ENCODE data around the gene PDE4DIP.
"Not testable (repeated sequence)": the region's sequence is repeated elsewhere in the genome, so short reads cannot be mapped to it uniquely, and the experiment has no call there.

Gene PDE4DIP

GRCh38 chr1:148874408-148875388 lies 30.5 kb downstream of the PDE4DIP start:
- DNase-seq (ENCODE audit: low read depth), result not testable (repeated sequence)

- not testable (repeated sequence) for DNase-seq (ENCODE audit: low read depth)
These were observed 35.7 kb downstream of the PDE4DIP start for GRCh38 chr1:148879812-148880416.

GRCh38 chr1:148881261-148881660 lies 37.0 kb downstream of the PDE4DIP start:
- not testable (repeated sequence) for DNase-seq (ENCODE audit: low read depth)

- DNase-seq (ENCODE audit: low read depth), result not testable (repeated sequence)
These were observed 41.0 kb downstream of the PDE4DIP start for GRCh38 chr1:148885219-148885618.

GRCh38 chr1:148886293-148886692 lies 42.1 kb downstream of the PDE4DIP start:
- not testable (repeated sequence) for DNase-seq (ENCODE audit: low read depth)

- not testable (repeated sequence) for DNase-seq (ENCODE audit: low read depth)
These were observed 44.4 kb downstream of the PDE4DIP start for GRCh38 chr1:148888597-148888996.

- not testable (repeated sequence) for DNase-seq (ENCODE audit: low read depth)
These were observed 45.2 kb downstream of the PDE4DIP start for GRCh38 chr1:148889267-148890074.

- not testable (repeated sequence) for DNase-seq (ENCODE audit: low read depth)
These were observed 45.9 kb downstream of the PDE4DIP start for GRCh38 chr1:148890075-148890568.

- not testable (repeated sequence) for DNase-seq (ENCODE audit: low read depth)
These were observed 50.4 kb downstream of the PDE4DIP start for GRCh38 chr1:148894360-148895352.

GRCh38 chr1:148900026-148900425 lies 55.8 kb downstream of the PDE4DIP start:
- DNase-seq (ENCODE audit: low read depth), result not testable (repeated sequence)

- DNase-seq (ENCODE audit: low read depth), result not testable (repeated sequence)
These were observed 56.5 kb downstream of the PDE4DIP start for GRCh38 chr1:148900691-148901090.

GRCh38 chr1:148901150-148901952 lies 57.1 kb downstream of the PDE4DIP start:
- not testable (repeated sequence) for DNase-seq (ENCODE audit: low read depth)

GRCh38 chr1:148901953-148902341 lies 57.7 kb downstream of the PDE4DIP start:
- DNase-seq (ENCODE audit: low read depth), result not testable (repeated sequence)

- not testable (repeated sequence) for DNase-seq (ENCODE audit: low read depth)
These were observed 65.1 kb downstream of the PDE4DIP start for GRCh38 chr1:148909219-148909826.

- not testable (repeated sequence) for DNase-seq (ENCODE audit: low read depth)
These were observed 67.2 kb downstream of the PDE4DIP start for GRCh38 chr1:148911303-148911928.

GRCh38 chr1:148916222-148916621 lies 72.0 kb downstream of the PDE4DIP start:
- DNase-seq (ENCODE audit: low read depth), result not testable (repeated sequence)

- DNase-seq (ENCODE audit: low read depth), result not testable (repeated sequence)
These were observed 72.6 kb downstream of the PDE4DIP start for GRCh38 chr1:148916695-148917348.

- not testable (repeated sequence) for DNase-seq (ENCODE audit: low read depth)
These were observed 74.7 kb downstream of the PDE4DIP start for GRCh38 chr1:148918836-148919447.

All from iris pigment epithelial cell (primary cell).